B cell (primary cell): Measurements from ENCODE around the gene BRAF.

Experiments used
- CTCF ChIP-seq: fragments of 200-600 bp; IDR thresholded peaks from one replicate; pipeline ENCODE4 v1.8.0; 2022; ENCODE audit warnings: antibody characterized with exemption, mild to moderate bottlenecking
- EZH2 ChIP-seq: IDR thresholded peaks from 2 replicates; pipeline ENCODE4 v1.6.1; 2012; ENCODE audit warnings: borderline replicate concordance, low read depth, mild to moderate bottlenecking, moderate library complexity, low read length; ENCODE audit not compliant: insufficient read depth, poor library complexity, severe bottlenecking

- TF ChIP-seq CTCF = no peak
- TF ChIP-seq EZH2 = no peak
Measured at GRCh38 chr7:140864732-140865131, 60.0 kb downstream of the BRAF start.
